HL-60/S4 treated with retinoic acid at 250 ng/mL for 4 days and 3 days (cell line): Measurements from ENCODE around the gene PARP3.

ENCODE experiments used
- in situ Hi-C: fragments of 300-500 bp; cut with MboI; formaldehyde crosslinking; loops from 2 replicates; pipeline ENCODE4 v1.7.0; 2022; ENCODE audit warnings: low sequenced_read_pairs

PARP3 gene

DNA sequence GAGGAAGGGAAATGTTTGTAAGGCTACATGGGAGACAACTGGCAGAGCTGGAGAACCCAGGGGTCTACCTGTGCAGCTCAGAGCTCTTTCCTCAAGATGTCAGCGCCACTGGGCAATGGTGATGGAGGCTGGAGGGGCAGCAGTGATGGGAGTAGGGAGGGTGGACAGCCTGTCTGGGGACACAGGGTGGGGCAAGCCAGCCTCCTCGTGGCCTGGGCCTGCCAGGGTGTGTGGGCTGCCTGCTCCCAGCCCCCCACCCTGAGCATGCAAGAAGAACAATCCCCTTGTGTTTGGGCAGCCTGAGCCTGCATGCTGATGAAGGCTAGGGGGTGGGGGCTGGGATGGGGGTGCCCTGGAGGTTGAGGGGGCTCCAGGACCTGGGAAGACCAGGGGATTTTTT, 23.9 kb downstream of the PARP3 start:
- in situ Hi-C loops = no loop called here

DNA sequence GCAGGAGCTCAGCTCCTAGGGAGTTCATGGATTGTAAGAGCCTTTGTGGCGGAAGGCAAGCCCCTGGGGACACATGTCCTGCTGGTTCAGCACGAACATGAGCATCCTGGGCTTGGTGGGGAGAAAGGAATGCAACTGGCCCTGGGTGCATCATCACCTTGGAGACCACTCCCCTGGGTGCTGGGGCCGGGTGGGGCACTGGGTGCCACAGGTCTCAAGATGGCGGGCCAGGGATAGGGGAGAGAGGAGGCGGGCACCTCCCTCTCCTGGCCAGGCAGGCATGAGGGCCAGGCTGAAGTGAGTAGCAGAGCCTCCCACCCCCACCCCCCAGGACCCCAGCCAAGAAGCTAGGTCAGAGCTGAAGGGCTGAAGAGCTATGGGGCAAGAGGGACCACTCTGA, 24.3 kb downstream of the PARP3 start:
- in situ Hi-C loops = no loop called here

- in situ Hi-C loops = no loop called here
These were observed 24.8 kb downstream of the PARP3 start for GRCh38 chr3:51966922-51967383.

DNA sequence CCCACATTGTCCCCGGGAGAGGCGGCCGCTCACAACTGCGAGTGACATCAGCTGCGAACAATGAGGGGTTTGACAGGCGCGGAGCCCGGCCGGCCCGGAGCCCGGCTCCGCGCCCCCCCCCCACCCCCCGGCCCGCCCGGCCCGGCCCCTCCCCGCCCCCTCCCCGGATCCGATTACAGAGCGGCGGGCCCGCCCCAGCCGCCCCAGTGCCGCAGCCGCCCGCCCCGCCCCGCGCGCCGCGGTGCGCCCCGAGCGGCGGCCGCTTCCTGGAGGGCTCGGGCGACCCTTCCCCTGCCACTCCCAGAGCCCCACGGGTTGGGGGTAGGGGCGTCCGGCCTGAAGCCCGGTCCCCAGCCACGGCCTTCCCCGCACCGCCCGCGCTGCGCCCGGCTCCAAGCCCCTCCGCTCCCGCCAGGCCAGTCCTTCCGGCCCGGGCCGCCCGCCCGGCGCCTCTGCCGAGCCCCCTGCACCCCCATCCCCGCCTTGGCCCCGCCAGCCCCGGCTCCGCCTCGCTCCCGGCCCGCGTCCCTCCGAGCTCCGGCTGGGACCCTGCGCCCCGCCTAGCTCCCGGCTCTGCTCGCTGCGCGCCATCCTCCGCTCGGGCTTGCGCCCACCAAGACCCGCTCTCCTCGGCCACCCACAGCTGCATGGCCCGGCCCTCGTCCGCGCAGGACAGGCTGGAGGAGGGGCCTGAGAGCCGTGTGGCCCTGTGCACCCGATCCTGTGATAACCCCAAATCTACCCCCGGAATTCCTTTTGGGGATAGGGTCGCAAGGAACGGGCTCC, 25.4 kb downstream of the PARP3 start, which contains the start of gene PCBP4:
Gene PCBP4 (minus strand): TSS at position 71 of the 786 bp plus-strand sequence. CDS start 6,214 bp downstream, outside the sequence.
- in situ Hi-C loops = no loop called here

GRCh38 chr3:51968170-51968775, 26.1 kb downstream of the PARP3 start:
- in situ Hi-C loops = no loop called here

DNA sequence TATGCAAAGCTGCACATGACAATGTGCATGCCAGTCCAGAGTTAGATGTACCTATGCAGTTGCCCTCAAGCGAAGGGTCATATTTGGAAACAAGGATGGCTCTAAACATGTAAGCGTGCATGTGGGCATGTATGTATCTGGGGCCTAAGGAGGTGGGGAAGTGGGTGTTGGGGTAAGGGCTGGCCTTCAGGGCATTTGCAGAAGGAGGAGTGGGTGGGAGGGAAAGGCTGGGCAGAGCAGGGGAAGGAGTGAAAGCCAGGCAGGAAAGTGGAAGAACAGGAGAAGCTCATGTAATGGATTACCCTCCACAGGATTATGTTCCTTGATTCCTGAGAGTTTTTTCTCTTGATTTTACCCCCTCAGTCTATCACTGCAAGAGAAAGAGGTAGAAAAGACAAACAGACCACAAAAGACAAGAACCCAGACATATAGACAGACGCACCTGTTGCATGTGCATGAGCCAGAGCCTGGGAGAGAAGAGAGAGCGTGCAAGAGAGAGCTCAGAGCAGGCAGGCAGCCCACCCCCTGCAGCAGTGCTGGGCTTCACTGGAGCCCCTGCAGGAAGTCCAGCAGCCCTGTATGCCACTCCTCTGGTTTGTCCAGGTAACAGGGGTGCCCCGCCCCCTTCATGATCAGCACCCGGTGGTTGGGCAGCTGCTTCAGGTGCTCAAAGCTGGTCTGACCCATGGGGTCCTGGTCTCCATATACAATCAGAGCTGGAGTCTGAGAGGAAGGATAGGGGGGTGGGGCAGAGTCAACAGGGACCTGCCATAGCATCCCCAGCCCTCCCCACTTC, 26.9 kb downstream of the PARP3 start:
- in situ Hi-C loops = no loop called here

- in situ Hi-C loops = no loop called here
These were observed 27.7 kb downstream of the PARP3 start for GRCh38 chr3:51969841-51970240.

GRCh38 chr3:51970606-51971300, 28.6 kb downstream of the PARP3 start:
- in situ Hi-C loops = no loop called here

DNA sequence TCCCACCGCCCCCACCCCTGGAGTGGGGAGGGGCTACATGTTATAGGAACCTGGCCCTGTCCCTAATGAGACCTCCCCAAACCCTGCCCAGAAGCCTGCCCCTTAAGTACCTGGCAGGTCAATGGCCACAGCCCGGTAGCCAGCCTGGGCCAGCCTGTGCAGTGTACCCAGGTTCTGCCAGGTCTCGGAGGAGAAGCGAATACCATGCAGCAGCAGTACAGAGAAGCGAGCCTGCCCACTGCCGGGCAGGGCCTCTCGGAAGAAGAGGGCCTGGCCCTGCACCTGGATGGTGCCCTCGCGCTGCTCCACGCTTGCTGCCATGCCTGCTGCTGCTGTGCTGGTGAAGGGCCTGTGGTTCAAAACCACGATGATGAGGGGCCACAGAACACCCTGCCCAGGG, 29.2 kb downstream of the PARP3 start:
- in situ Hi-C loops = no loop called here

- in situ Hi-C loops = no loop called here
These were observed 32.3 kb downstream of the PARP3 start for GRCh38 chr3:51974277-51974962.

DNA sequence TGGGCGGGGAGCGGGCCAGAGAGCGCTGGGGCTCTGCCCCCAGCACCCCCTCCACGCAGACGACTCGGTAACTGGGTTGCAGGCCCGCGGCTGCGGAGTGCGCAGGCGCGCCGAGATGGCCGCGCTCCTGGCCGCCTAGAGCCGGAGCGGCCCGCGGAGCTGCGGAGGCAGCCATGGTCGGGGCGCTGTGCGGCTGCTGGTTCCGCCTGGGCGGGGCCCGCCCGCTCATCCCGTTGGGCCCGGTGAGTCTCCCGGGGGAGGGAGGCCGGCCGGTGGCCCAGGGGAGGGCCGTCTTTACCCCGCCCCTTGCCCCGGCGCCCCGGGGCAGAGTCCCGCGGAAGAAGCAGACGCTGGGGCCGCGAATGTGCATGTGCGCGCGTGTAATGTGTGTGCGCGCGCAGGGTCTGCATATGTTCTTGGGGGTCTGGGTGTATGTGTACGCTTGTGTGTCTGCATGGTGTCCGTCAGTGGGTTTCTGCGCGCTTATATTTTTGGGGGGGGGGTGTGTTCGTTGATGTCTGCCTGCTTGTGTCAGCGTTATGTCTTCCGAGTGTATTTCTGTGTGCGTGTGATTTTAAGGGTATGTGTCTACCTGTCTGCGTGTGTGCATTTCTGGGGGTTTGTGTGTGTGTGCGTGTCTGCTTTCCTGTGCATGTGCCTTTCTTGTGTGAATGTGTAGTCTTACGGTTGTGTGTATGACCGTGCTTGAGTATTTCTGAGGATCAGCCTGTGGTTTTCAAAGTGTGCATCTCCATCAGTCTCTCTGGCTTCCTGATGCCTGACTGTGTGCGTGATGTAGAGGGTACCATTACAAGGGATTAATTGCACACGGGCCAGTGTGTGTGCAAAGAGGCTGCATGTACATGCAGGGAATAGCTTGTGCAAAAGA, 33.0 kb downstream of the PARP3 start, which contains the start of gene ABHD14A:
Gene ABHD14A (plus strand): TSS at position 102 of the 889 bp plus-strand sequence. CDS start 72 bp downstream, at position 174.
- in situ Hi-C loops = no loop called here

- in situ Hi-C loops = no loop called here
These were observed 33.8 kb downstream of the PARP3 start for GRCh38 chr3:51975852-51976549.

- in situ Hi-C loops = no loop called here
These were observed 35.4 kb downstream of the PARP3 start for GRCh38 chr3:51977446-51978142.

DNA sequence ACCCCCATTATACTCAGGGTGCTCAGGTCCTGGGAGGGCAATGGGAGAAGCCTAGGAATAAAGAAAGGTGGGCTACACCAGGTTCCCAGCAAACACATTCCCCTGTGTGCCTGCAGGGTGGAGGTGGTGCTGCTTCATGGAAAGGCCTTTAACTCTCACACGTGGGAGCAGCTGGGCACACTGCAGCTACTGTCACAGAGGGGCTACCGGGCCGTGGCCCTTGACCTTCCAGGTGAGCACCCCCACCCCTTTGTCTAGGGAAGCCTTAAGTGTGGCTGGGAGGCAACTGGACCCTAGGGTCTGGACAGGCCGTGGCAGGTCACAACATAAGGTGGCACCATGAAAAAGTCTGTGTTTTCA, 36.0 kb downstream of the PARP3 start:
- in situ Hi-C loops = no loop called here

GRCh38 chr3:51980253-51980652, 38.1 kb downstream of the PARP3 start:
- in situ Hi-C loops = no loop called here

DNA sequence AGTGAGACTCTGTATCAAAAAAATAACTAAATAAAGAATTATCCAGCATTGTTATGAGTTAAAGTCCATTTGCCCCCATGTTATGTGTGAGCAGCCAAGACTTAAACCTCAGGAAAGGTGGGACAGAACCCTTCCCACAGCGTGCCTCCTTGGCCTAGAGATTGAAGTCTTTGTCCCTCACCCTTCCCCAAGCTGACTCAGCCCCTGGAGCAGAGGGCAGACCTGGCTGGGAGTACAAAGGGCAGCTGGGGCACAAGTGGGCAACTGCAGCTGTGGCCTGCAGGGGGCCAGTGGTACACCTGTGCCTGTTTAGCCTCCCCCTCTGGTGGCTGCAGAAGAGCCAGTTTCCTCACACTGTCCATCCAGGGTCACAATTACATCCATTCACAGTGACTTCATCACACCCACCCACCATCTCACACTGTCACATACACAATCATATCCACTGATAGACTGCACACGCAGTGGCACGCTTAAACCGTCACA, 40.2 kb downstream of the PARP3 start:
- in situ Hi-C loops = no loop called here

DNA sequence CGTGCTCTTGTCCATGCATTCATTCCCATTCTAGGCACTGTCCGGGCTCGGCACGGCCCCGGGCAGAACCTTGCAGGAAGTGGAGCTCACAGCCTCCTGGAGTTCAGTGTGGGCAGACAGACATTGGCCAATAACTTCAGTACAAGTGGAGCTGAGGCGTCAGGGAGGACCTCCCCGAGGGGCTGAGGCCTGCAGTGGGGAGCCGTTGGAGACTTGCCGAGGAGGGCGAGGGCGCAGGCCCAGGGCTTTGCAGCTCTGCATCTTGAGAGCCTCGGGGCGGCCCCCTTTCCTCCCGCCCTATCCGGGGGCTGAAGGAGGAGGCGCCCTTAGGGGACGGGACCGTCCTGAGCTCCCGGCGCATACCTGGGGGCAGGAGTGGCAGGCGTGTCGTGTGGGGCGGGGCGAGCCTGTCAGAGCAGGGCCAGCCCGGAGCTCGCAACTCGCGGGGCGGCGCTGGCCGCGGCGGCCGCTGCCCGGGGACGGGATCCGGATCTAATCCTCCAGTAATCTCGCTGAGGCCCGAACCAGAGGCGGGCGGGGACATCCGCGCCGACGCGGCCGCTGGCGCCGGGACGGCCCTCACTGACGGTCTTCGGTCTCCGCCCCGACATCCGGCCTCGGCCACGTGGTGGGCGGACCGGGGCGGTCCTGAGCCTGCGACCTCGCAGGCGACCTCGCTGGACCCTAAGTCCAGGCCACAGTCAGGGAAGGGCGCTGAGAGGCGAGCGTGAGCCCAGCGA, 40.8 kb downstream of the PARP3 start, which contains the start of gene ACY1:
Gene ACY1 (plus strand): TSS at position 698 of the 740 bp plus-strand sequence. CDS start 530 bp downstream, outside the sequence.
- in situ Hi-C loops = no loop called here
